Glutamatergic neuron (in vitro differentiated cells): Measurements from ENCODE around the gene TMCO6. TPM values are rescaled to one million over a fixed set of nuclear protein-coding genes. Genes with fewer than 3 reads are reported as not detected.

Experiments
- DNase-seq: peaks from one replicate; pipeline ENCODE4 v3.0.0; 2022
- H3K27ac Mint-ChIP-seq: one replicate; pipeline ENCODE4 v1.8.0; 2020; ENCODE audit warnings: mild to moderate bottlenecking, mixed read lengths, inconsistent platforms; ENCODE audit not compliant: unreplicated experiment
- H3K27me3 Mint-ChIP-seq: one replicate; pipeline ENCODE4 v1.8.0; 2020; ENCODE audit warnings: mild to moderate bottlenecking, moderate library complexity, mixed read lengths, inconsistent platforms; ENCODE audit not compliant: unreplicated experiment
- H3K36me3 Mint-ChIP-seq: one replicate; pipeline ENCODE4 v1.8.0; 2020; ENCODE audit warnings: mild to moderate bottlenecking, mixed read lengths, inconsistent platforms; ENCODE audit not compliant: unreplicated experiment
- H3K4me1 Mint-ChIP-seq: one replicate; pipeline ENCODE4 v1.8.0; 2020; ENCODE audit warnings: mild to moderate bottlenecking, low read depth, mixed read lengths, inconsistent platforms; ENCODE audit not compliant: unreplicated experiment
- H3K4me3 Mint-ChIP-seq: one replicate; pipeline ENCODE4 v1.8.0; 2020; ENCODE audit warnings: mild to moderate bottlenecking, mixed read lengths, inconsistent platforms; ENCODE audit not compliant: unreplicated experiment
- H3K9me3 Mint-ChIP-seq: one replicate; pipeline ENCODE4 v1.8.0; 2020; ENCODE audit warnings: mild to moderate bottlenecking, moderate library complexity, mixed read lengths, inconsistent platforms; ENCODE audit not compliant: unreplicated experiment
- microRNA-seq: library from miRNA; unstranded; fragments of <30 nt; microRNA quantifications from one replicate; pipeline ENCODE4, GENCODE V29; 2020; ENCODE audit not compliant: unreplicated experiment
- total RNA-seq: library from RNA; stranded (reverse); fragmentation: NEBNext Ultra II Directional; extraction: Animal tissue kit (Norgen Biotek cat#: 25700); gene quantifications from one replicate; pipeline ENCODE4 v1.2.1, GENCODE V29; 2021; ENCODE audit not compliant: unreplicated experiment
- TF ChIP-seq, protein P1 (sequence below): fragments of 200-600 bp; sonication (generic); IDR thresholded peaks from one replicate; pipeline ENCODE4 v1.5.0; 2021; ENCODE audit not compliant: partially characterized antibody, unreplicated experiment

Gene TMCO6
- total RNA-seq, 1 donor from 2014 or later: 12.5 TPM

DNA sequence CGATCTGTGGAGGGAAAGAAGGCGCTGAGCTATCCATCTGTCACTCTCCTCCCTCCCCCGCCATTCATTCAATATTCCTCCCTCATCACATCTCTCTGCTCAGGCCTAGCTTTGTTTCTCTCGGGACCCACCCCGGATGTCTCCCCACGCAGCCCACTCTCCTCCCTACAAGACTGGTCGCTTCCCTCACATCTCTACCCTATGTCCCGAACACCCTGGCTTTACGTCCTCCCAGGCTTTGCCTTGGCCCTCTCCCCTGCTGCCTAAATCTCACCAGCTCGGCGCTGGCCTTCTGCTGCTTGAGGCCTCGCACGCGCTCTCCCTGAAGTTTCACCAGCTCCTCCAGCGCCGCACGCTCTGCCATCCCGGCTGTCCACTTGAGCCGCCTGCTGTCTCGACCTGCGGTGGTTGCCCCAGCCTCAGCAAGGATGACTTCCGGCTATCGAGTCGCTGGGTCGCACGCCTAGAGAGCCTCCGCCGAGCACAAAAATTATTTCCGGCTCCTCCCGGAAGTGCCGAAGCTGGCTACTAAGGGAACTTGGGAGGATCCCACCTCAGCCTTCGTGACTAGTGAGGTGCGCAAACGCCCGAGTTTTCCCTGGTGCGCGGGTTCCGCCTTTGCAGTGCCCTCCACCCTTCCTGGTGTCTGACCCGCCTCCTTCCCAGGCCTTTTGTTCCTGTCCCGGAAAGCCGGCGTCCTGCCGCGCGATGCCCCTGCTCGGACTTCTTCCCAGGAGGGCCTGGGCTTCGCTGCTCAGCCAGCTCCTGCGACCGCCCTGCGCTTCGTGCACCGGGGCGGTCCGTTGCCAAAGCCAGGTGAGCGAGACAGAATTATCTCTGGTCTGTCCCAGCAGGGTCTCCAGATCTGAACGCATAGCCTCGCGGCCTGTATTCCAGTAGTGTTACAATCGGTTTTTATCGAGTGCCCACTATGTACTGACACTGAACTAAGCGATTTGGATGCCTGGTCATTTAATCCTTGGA lies 52.0 kb downstream of the TMCO6 start, which contains the start of the genes HARS1 and HARS2:
HARS1 (minus strand) TSS at position 430 of the 984 bp plus-strand sequence; CDS start at position 364, 66 bp downstream.
HARS2 (plus strand) TSS at position 515 of the 984 bp plus-strand sequence; CDS start at position 709, 194 bp downstream.
- peak within 1 kb of the TSS; percentile 100 for H3K27ac Mint-ChIP-seq
- peaks cover 11% of the 10 kb centered on the region for H3K4me1 Mint-ChIP-seq
- peak within 1 kb of the TSS; percentile 100 for H3K4me3 Mint-ChIP-seq
- DNase-seq: peak; percentile 93
- H3K36me3 Mint-ChIP-seq: no peaks in the 10 kb centered on the region
- H3K9me3 Mint-ChIP-seq: peaks cover 11% of the 10 kb centered on the region
- H3K27me3 Mint-ChIP-seq: peaks cover 13% of the 10 kb centered on the region
- TF ChIP-seq, protein P1, sequence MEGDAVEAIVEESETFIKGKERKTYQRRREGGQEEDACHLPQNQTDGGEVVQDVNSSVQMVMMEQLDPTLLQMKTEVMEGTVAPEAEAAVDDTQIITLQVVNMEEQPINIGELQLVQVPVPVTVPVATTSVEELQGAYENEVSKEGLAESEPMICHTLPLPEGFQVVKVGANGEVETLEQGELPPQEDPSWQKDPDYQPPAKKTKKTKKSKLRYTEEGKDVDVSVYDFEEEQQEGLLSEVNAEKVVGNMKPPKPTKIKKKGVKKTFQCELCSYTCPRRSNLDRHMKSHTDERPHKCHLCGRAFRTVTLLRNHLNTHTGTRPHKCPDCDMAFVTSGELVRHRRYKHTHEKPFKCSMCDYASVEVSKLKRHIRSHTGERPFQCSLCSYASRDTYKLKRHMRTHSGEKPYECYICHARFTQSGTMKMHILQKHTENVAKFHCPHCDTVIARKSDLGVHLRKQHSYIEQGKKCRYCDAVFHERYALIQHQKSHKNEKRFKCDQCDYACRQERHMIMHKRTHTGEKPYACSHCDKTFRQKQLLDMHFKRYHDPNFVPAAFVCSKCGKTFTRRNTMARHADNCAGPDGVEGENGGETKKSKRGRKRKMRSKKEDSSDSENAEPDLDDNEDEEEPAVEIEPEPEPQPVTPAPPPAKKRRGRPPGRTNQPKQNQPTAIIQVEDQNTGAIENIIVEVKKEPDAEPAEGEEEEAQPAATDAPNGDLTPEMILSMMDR: no peak

DNA sequence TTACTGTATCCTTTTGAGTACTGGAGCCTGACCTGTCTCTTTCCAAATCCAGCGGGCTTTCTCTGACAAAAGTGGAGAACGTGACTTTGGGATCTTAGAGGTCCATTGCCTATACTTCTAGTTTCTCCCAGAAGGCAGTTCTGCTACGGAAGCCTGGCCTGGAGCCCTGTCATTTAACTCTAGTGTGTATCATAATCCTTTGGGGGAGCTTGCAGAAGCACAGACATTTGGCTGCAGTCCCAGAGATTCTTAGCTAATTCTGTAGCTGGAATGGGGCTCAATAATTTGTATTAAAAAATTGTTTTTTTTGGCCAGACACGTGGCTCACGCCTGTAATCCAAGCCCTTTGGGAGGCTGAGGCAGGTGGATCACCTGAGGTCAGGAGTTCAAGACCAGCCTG lies 55.0 kb downstream of the TMCO6 start:
- Mint-ChIP-seq H3K4me1 (peaks cover 9% of the 10 kb centered on the region), H3K27me3 (peaks cover 17% of the 10 kb centered on the region), H3K9me3 (peaks cover 13% of the 10 kb centered on the region), H3K36me3 (peaks cover 4% of the 10 kb centered on the region), H3K27ac (no peak overlapping the region), H3K4me3 (no peak overlapping the region)
- TF ChIP-seq, protein P1: no peak
- no peak for DNase-seq

Small RNA genes lying within 50 kb of the gene (microRNA-seq; reads per million reads assigned to microRNA genes)
- 0.96 reads per million for gene MIR3655

Other genes with a start within 250 kb of the TMCO6 start
- 105 TPM for gene ANKHD1, start 237.6 kb upstream of the TMCO6 start, total RNA-seq
- 7.0 TPM for gene EIF4EBP3, start 91.8 kb upstream of the TMCO6 start, total RNA-seq
- 45.0 TPM for gene SRA1, start 82.0 kb upstream of the TMCO6 start, total RNA-seq
- 103 TPM for gene APBB3, start 74.9 kb upstream of the TMCO6 start, total RNA-seq
- 50.7 TPM for gene SLC35A4, start 74.6 kb upstream of the TMCO6 start, total RNA-seq
- 0.64 TPM for gene CD14, start 6.3 kb upstream of the TMCO6 start, total RNA-seq
- gene NDUFA2, start 8.2 kb downstream of the TMCO6 start, total RNA-seq: 59.6 TPM
- gene IK, start 8.4 kb downstream of the TMCO6 start, total RNA-seq: 87.9 TPM
- 31.5 TPM for gene WDR55, start 25.5 kb downstream of the TMCO6 start, total RNA-seq
- 5.4 TPM for gene DND1, start 34.1 kb downstream of the TMCO6 start, total RNA-seq
- 162 TPM for gene HARS1, start 51.9 kb downstream of the TMCO6 start, total RNA-seq
- gene HARS2, start 52.0 kb downstream of the TMCO6 start, total RNA-seq: 56.7 TPM
- gene ZMAT2, start 61.0 kb downstream of the TMCO6 start, total RNA-seq: 71.3 TPM
- gene PCDHA1, start 146.7 kb downstream of the TMCO6 start, total RNA-seq: 0.69 TPM
- 20.9 TPM for gene PCDHA2, start 155.4 kb downstream of the TMCO6 start, total RNA-seq
- gene PCDHA3, start 161.6 kb downstream of the TMCO6 start, total RNA-seq: 17.9 TPM
- gene PCDHA4, start 167.6 kb downstream of the TMCO6 start, total RNA-seq: 29.7 TPM
- gene PCDHA5, start 182.2 kb downstream of the TMCO6 start, total RNA-seq: 11.8 TPM
- 29.8 TPM for gene PCDHA6, start 188.5 kb downstream of the TMCO6 start, total RNA-seq
- gene PCDHA7, start 194.8 kb downstream of the TMCO6 start, total RNA-seq: 22.9 TPM
- 14.6 TPM for gene PCDHA8, start 201.7 kb downstream of the TMCO6 start, total RNA-seq
- 18.9 TPM for gene PCDHA9, start 208.9 kb downstream of the TMCO6 start, total RNA-seq
- 47.7 TPM for gene PCDHA10, start 216.4 kb downstream of the TMCO6 start, total RNA-seq
- gene PCDHA11, start 229.5 kb downstream of the TMCO6 start, total RNA-seq: 23.2 TPM
- gene PCDHA12, start 235.9 kb downstream of the TMCO6 start, total RNA-seq: 32.4 TPM
- 10.2 TPM for gene PCDHA13, start 242.7 kb downstream of the TMCO6 start, total RNA-seq